HepG2 (cell line): ENCODE measurements around the gene ALKBH2.

ENCODE experiments used
- POLR2AphosphoS5 ChIP-seq: IDR thresholded peaks from 2 replicates; pipeline ENCODE4 v1.6.1; 2012; ENCODE audit warnings: low read depth, low read length
- ZNF318 ChIP-seq: sonication (generic); formaldehyde crosslinking; IDR thresholded peaks from 2 replicates; pipeline ENCODE4 v1.4.0; 2020; ENCODE audit warnings: mild to moderate bottlenecking, missing genetic modification reagents
- ZSCAN30 ChIP-seq: sonication (generic); formaldehyde crosslinking; IDR thresholded peaks from 2 replicates; pipeline ENCODE4 v1.5.0; 2020; ENCODE audit warnings: mild to moderate bottlenecking, missing genetic modification reagents

- TF ChIP-seq POLR2AphosphoS5 (no peak), ZSCAN30 (CRISPR knock-in tag) (no peak), ZNF318 (CRISPR knock-in tag) (no peak)
These were observed 46.1 kb upstream of the ALKBH2 start for GRCh38 chr12:109139360-109139759.
